Activated CD4-positive, CD25-positive, alpha-beta regulatory T cell treated with anti-CD3 and anti-CD28 coated beads, Interleukin-2, amount 50 U/mL, for 16 hours (primary cell): ENCODE data around the gene COPS3.

Source experiments
- DNase-seq: peaks from one replicate; pipeline ENCODE4 v3.0.0-alpha.2; 2020; ENCODE audit warnings: low read depth, low spot score

The COPS3 gene

DNA sequence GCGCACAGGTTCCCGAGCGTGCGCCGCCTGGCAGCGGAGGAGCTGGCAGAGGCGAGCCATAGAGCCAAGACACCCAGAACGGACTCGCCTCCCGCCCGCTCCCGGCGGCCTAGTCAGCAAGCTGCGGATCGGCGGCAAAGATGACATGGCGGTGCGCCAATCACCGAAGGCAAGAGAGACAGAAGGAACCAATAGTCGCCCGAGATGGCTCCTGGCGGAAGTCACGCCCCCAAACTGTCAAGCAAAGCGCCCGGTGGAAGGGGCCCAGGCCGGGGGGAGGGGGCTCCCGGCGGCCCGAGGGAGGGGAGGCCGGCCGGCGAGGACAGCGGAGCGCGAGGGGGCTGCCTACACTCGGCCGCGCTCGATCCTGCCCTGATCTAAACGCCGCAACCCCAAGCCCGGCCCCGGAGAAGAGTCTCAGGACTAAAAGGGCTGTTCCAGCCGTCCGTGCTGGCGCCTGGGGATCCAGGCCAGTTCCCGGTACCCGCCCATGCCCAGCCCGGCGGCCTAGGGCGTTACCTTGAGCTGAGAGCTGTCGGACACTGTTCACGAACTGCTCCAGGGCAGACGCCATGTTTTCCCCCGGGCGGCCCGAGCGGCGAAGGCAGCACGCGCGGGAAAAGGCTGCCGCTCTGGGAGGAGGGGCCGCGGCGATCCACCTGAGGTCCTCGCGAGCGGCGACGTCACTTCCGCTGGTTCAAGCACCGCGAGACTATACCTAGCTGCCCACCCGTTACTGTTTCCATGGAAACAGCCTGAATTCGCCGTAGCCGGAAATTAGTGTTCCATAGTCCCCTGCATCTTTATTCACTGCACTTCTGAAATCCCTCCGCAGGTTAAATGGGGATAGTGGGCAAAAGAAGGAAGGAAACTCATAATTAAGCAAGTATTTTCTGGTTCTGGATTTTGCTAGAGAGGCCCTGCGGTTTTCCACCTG is at the start of gene COPS3:
TSS of gene COPS3 (minus strand) at position 634 of the 937 bp plus-strand sequence. CDS start at position 574, 60 bp downstream.
- peak; percentile 91 for DNase-seq

DNA sequence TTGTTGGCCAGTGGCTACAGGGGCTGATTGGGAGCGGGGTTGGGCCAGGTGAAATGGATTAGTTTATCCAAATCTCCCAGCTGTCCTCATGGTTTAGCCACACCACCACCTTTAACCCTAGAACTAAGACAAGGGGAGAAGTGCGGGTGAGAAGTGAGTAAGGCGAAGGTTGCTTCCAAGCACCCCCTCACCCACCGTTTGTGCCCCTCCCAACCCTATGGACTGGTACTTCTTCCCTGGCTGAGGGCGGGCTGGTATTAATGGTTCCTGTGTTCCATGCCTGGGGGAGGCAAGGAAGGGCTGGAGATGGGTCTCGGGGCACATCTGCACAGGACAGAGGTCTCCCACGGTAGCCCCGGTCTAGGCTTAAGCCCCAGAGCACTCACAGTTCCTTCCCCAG is 47.2 kb upstream of the COPS3 start:
- DNase-seq: no peak

GRCh38 chr17:17326275-17326875 is 45.3 kb upstream of the COPS3 start:
- no peak for DNase-seq

GRCh38 chr17:17325816-17326215 is 44.8 kb upstream of the COPS3 start:
- DNase-seq: no peak

GRCh38 chr17:17325228-17325627 is 44.2 kb upstream of the COPS3 start:
- no peak for DNase-seq

DNA sequence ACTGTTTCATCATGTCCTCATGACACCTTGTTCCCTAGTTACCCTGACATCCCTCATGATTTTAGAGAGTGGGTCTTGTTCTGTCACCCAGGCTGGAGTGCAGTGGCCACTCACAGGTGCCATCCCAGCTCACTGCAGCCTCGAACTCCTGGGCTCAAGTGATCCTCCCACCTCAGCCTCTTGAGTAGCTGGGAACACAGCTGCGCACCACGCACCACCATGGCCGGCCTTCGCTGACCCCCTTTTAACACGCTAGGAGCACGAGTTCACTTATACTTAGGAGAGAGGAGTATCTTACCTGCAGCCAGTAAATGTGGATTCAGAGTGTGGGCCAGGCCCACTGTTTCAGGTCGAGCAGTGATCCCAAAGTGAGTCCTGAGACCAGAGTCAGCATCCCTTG is 43.6 kb upstream of the COPS3 start:
- no peak for DNase-seq

- no peak for DNase-seq
Measured at GRCh38 chr17:17322516-17323510, 41.8 kb upstream of the COPS3 start.

- no peak for DNase-seq
Measured at GRCh38 chr17:17321356-17322025, 40.4 kb upstream of the COPS3 start.

DNA sequence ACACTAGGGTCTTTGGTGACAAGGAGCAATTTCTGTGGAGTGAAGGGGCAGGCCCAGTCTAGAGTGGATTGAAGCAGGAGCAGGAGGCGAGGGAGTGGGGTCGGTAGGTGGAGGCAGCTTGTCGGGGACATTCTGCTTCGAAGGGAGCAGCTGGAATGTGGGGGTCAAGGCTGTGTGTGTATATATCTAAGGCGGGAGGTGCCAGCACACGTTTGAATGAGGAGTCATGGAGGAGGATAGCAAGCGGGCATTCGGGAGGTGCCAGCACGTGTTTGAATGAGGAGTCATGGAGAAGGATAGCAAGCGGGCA is 39.8 kb upstream of the COPS3 start:
- DNase-seq: no peak

DNA sequence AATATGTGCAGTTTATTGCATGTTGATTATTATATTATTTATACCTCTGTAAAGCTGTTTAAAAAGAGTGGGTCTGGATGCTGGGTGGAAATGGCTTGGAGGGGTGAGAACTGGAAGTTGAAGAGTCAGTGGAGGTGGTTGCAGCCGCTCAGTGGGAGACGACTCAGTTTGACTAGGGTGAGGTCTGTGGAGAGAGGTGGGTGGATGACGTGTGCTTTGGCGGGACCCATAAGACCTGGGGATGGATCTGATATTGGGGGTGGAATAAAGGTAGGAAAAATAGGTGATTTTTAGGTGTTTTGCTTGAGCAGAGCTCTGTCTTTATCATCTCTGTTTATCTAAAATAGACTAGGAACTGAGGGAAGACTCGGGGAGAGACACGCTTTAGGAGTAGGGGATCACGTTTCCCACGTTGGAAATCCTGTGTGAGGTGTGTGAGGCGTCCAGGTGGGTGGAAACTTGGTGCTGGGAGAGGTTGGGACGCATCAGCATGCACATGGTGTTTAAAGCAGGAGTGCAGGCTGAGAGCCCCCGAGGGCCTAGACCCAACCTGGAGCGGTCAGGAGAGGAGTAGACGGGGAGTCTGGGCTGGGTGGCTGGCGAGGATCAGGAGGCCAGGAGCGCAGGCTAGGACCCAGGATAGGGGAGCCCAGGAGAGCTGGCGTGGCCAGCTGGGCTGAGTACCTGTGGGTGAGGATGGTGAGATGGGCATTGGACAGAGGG is 39.3 kb upstream of the COPS3 start:
- DNase-seq: no peak

DNA sequence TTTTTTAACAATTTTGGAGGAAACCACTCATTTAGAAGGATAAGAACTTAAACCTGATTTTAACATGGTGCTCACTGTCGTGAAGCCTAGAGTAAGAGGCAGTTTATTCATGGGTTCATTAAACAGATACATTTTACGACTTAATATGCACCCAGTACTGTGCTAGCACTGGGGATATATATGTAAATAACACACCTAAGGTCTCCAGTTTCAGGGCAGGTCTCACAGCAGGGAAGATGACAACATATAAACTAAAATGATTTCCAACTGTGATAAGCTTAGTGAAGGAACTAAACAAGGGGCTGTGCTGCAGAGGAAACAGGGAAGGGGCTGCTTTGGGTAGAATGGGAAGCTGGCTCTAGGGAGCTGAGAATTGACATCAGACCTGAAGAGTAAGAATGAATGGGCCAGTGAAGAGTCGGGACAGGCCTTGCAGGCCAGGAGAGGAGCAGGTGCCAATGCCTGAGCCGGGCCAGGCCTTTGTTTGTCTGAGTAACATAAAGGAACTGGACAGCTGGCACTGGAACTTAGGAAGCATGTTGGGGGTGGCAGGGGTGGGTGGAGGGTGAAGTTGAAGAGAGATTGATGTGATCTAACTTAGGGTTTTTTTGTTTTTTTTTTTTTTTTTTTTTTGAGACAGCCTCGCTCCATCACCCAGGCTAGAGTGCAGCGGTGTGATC is 34.2 kb upstream of the COPS3 start:
- no peak for DNase-seq

DNA sequence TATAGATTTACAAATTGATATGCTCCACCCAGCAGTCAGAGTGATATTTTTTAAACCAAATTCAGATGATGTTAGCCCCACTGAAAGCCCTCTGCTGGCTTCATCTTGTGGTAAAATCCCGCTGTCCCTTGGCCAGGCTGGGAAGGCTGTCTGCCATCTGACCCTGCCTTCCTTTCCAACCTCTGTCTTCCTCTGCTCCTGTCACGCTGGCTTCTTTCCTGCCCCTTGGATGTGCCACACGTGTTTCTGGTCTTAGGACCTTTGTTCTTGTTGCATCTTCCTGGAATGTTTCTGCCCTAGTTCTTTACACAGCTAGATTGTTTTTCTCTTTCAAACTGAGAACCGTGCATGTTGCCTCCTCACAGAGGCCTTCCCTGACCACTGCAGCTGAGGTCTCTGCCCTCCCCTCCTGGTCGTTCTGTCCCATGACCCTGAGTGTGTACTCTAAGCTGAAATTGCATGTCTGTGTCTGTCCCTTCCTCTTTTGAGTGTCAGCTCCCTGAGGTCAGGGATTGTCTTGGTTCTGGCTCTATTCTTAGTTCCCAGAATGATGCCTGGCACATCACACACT is 33.5 kb upstream of the COPS3 start:
- no peak for DNase-seq

DNA sequence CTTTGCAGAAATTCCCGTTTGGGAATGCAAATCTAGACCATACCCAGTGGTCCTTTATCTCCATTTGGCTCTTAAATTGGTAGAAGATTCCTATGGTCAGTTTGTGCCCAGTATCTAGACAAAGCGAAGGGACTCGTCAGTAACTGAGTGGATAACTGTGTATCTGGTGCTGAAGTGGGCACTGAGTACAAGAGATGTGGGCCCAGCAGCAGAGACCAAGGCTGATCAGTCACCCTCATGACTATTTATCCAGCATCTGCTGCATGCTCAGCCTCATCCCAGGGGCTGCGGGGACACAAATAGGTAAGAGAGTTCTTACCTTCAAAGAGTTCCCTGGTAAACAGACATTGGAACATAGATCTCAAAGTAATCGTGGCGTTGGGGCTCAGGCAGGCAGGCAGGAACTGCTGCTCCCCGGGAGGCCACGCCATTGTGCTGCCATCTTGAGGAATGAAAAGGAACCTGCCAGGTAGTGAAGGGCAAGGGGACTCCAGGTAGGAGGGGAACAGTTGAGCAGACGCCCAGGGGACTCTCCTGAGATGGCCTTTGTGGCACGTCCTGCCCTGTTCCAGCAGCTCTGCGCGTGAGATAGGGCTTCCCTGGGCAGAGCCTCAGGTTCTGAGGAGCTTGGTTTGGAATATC is 32.4 kb upstream of the COPS3 start:
- DNase-seq: peak; percentile 44

DNA sequence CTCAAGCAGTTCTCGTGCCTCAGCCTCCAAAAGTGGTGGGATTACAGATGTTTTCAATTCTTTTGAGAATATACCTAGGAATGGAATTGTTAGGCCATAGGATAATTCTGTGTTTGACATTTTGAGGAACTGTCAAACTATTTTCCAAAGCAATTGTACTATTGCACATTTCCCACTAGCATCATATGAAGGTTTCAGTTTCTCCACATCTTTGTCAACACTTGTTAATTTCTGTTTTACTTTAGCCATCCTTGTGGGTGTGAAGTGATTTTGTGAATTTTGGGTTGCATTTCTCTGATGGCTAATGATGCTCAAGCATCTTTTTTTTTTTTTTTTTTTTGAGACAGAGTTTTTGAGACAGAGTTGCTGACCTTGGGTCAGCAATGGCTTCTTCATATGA is 28.3 kb upstream of the COPS3 start:
- DNase-seq: no peak

DNA sequence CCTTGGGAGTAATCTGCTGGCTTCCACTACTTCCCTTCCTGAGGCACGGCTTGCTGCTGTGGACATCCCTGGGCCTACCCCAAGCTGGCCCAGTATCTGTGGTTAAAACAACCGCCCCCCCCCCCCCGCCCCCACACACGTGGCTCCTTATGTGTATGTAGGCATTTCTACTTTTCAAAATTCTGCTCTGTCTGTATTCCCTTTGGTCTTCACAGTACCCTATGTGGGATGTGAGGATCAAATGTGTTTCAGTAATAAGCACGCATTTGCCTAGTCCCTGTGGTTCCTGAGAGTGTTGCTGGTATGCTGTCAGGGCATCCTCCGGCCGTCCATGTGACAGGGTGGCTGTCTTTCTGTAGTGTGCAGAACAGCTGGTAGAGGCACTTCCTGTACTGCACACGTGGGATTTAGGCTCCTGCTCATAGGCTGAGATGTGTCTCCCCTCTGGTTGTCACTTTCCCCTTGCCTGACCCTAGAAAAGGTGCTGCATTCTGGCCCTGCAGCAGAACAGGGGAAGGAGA is 24.3 kb upstream of the COPS3 start:
- no peak for DNase-seq

DNA sequence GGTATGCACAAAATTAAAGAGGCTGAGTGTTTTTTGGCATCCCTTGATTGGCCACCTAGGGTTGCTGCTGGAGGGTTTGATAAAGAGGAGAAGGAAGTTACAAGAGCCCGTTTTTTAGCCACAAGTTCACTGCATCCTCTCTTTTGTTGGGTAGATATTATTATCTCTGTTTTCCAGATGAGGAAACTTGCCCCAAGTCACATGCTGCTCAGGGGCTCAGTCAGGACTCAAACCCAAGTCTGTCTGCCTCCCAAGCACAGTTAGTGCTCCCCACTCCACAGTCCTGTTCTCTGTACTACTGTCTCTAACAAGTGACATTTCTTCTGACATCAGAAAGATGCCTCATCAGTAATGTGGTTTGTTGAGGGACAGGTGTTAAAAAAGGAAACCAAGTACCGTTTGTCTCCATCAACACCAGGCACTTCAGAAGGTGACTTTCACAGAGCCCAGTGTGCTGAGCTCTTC is 23.5 kb upstream of the COPS3 start:
- DNase-seq: no peak

DNA sequence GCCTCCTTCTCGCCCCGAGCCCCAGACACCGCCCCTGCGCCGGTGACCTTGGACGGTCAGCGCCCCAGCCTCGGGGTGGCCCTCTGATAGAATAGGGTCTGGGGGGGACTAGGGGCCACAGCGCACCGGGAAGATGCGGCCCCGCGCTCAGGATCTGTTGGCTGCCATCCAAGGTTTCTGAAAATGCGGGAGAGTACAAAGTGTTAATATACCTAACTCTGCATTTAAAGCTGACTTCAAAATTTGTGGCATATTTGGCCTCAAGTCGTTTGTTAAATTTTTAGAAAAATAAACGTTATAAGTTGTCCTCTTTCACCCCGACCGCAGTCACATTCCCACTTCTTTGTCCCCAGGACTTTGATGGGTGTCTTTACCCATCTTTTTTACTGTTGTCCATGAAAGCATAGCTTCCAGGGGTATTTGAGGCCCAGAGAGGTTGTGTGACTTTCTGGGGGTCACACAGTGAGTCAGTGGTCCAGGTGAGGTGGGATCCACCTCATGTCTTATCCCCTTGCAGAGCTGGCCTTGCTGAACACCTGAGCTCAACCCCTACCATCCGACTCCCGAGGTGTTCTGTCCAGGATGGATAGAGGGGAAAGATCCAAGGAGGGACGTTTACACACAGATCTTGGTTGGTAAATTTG is 22.9 kb upstream of the COPS3 start:
- DNase-seq: no peak

DNA sequence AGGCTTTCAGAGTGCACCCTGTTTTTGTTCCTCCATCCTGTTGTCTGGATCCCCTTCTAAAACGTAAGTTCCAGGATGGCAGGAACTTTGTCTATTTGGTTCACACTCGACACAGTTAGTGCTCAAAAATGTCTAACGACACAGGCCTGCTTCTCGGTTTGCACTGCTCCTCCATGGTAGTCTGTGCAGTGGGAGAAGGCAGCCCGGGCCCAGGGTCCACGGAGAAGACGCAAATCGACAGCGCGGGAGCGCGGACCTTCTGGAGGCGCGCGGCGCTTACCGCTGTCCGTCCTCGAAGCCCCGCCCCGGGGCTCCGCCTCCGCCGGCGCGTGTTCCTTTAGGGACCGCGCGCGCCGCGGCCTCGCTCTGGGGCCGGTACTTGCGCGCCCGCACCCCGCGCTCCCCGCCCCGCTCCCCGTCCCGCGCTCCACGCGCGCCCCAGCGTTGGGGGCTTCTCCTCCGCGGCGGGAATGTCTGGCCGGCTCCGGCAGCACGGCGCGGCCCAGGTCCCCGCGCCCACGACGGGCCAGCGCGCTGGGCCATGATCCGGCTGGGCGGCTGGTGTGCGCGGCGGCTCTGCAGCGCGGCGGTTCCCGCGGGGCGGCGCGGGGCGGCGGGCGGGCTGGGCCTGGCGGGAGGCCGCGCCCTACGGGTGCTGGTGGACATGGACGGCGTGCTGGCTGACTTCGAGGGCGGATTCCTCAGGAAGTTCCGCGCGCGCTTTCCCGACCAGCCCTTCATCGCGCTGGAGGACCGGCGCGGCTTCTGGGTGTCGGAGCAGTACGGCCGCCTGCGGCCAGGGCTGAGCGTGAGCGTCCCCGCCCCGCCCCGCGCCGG is 22.2 kb upstream of the COPS3 start, which contains the start of gene NT5M:
TSS of gene NT5M (plus strand) at position 364 of the 837 bp plus-strand sequence. CDS start at position 542, 178 bp downstream.
- DNase-seq: peak; percentile 27
